GM18868 (cell line): ENCODE measurements around the gene GIPC3.

ENCODE experiments used
- ATAC-seq: cut with Tn5 transposase; IDR thresholded peaks from one replicate; pipeline ENCODE4 v1.9.1; 2021; ENCODE audit warnings: mild to moderate bottlenecking, moderate library complexity; ENCODE audit not compliant: unreplicated experiment

Gene GIPC3

GRCh38 chr19:3634496-3635045, 49.3 kb downstream of the GIPC3 start:
- ATAC-seq = no peak

GRCh38 chr19:3636506-3636905, 51.2 kb downstream of the GIPC3 start:
- ATAC-seq = no peak

- ATAC-seq = no peak
Measured at GRCh38 chr19:3636962-3637361, 51.7 kb downstream of the GIPC3 start.

GRCh38 chr19:3637621-3638020, 52.3 kb downstream of the GIPC3 start:
- no peak for ATAC-seq

- no peak for ATAC-seq
Measured at GRCh38 chr19:3638208-3639193, 53.2 kb downstream of the GIPC3 start.

DNA sequence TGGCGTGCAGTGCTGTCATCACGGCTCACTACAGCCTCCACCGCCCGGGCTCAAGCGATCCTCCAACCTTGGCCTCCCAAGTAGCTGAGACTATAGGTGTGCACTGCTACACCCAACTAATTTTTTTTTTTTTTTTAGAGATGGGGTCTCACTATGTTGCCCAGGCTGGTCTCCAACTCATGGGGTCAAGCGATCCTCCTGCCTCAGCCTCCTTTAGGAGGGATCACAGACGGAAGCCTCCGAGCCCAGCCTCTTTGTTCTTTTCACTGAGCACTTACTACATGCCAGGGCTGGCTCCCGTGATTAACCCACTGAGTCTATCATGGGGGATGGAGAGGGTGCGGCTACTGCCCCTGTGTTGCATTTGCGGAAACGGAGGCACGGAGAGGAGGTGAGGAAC, 54.2 kb downstream of the GIPC3 start:
- no peak for ATAC-seq

DNA sequence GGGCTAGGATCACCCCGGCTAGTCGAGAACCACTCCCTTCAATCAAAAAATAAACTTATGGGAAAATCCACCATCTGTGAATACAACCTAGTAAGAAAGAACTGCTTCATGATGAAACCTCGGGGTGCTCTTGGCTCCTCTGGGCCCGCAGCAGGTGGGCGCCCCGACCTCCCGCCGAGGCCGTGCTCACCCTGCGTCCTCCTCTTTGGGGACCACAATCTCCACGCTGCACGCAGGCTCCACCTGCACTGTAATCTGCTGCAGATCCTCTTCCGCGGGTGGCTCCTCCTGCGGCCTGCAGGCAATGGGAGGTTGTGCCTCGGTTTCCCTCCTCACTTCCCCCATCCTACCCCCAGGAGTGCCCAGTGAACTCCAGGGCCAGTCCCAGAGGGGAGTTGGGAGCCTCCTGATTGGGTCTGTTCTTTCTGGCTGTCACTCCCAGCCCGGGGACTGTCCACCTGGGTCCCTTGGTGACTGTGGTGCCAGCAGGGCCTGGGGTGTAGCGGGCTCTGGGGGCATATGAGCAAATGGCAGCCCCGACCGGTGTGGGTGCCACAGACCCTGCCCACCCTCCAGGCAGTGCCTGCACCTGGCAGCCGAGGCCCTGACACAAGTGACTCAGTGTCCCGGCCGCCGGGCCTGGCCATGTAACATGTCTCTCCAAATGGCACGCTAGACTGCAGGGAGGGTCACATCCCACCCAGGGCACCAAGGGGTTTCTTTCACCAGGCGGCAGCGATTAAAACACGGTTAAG, 56.4 kb downstream of the GIPC3 start:
- no peak for ATAC-seq

DNA sequence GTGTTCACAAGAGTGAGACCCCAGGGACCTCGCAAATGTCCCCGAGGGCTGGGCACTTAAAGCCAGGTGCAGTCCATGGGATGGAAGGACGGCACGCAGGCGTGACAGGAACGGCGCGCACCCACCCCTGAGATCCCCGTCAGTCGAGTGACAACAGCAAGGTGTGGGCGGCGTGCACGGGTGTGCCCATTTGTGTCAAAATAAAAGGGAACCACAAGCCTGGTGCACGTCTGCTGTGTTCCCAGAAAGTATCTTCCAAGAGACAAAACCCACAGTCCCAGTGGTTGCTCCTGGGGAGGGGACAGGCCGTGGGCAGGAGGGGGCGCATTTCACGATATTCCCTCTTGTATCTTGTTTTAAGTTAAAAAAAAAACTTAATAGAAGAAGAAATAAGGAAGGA, 57.0 kb downstream of the GIPC3 start:
- ATAC-seq = no peak
